ENCODE measurements around the gene LMLN. TPM values are rescaled to one million over a fixed set of nuclear protein-coding genes. Genes with fewer than 3 reads are reported as not detected.
"Not testable (repeated sequence)": the region's sequence is repeated elsewhere in the genome, so short reads cannot be mapped to it uniquely, and the experiment has no call there.

LMLN gene
- polyA plus RNA-seq, 1 donor (not counting 4 experiments of a cell fraction or from before 2014, with no cell fraction given) = 5.2 TPM

DNA sequence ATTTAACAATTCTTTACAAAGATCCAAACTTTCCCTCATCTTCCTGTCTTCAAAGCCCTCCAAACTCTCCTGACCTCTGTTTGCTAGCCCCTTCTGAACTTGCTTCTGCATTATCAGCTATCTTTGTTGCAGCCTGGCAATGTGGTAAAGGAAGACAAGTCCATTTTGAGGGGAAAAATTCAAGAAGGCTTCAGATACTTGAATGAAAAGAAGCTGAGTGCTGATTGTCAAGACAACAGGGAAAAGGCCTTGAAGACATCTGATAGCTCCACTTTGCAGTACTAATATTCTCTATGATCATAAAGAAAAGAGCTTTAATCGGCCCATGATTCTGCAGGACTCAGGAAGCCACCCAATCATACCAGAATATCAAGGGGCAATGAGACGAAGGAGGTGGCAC lies 91.8 kb downstream of the LMLN start:
- Histone ChIP-seq H3K4me2 (ENCODE audit: control insufficient read depth, extremely low read depth, insufficient read depth, low read depth, low read length) (no peak overlapping the region), H4K20me1 (ENCODE audit: control insufficient read depth, extremely low read depth, insufficient read depth, low read length) (no peaks in the 10 kb centered on the region), H3K36me3 (ENCODE audit: control insufficient read depth in 2 of 2, extremely low read depth in 1 of 2, insufficient read depth in 2 of 2, low read length in 2 of 2) (no peaks in the 10 kb centered on the region), H3K4me3 (ENCODE audit: control insufficient read depth in 2 of 3, extremely low read depth in 1 of 3, insufficient read depth in 2 of 3, low read depth in 1 of 3, low read length in 3 of 3) (no peak overlapping the region), H2AFZ (ENCODE audit: control insufficient read depth, low read length) (no peak overlapping the region), H3K27ac (ENCODE audit: control insufficient read depth, insufficient read depth, low read length) (no peak overlapping the region), H3K9me3 (ENCODE audit: control insufficient read depth, low read depth, low read length) (no peaks in the 10 kb centered on the region), H3K9me1 (ENCODE audit: control insufficient read depth, extremely low read depth, insufficient read depth, low read length) (no peaks in the 10 kb centered on the region), H3K79me2 (ENCODE audit: control insufficient read depth, insufficient read depth, low read length) (no peaks in the 10 kb centered on the region), H3K9ac (ENCODE audit: control insufficient read depth, extremely low read depth, insufficient read depth, low read length) (no peak overlapping the region), H3K27me3 (ENCODE audit: control insufficient read depth, extremely low read depth, insufficient read depth, low read length) (no peaks in the 10 kb centered on the region), H3K4me1 (ENCODE audit: control insufficient read depth, extremely low read depth, insufficient read depth, low read length) (no peaks in the 10 kb centered on the region)
- dilution Hi-C loops (cut with MboI; ENCODE audit: extremely low pct_ligation_motif_present, low sequenced_read_pairs) = no loop called here
- no peak for DNase-seq (ENCODE audit: low read depth, low spot score)
- FAIRE-seq = no peak
- TF ChIP-seq CTCF (optimal IDR thresholded peaks at IDR 0.05 in 1 of 3, IDR thresholded peaks at IDR 0.05 in 1 of 3, conservative IDR thresholded peaks at IDR 0.05 in 1 of 3; ENCODE audit: extremely low read depth in 1 of 3, insufficient read depth in 2 of 3, low read length in 3 of 3) = no peak

DNA sequence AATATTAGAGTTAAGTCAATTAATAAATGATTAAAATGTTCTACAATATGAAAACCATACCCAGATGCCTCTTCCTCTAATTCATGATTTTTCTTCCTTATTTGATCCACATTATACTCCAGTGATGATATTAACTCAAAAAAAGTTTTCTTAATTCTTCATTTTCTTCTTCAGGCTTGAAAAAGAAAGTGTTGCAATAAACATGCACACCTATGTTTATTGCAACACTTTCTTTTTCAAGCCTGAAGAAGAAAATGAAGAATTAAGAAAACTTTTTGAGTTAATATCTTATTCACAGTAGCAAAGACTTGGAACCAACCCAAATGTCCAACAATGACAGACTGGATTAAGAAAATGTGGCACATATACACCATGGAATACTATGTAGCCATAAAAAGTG lies 93.4 kb downstream of the LMLN start:
- H3K9me1 ChIP-seq (ENCODE audit: control insufficient read depth, extremely low read depth, insufficient read depth, low read length); H3K27ac ChIP-seq (ENCODE audit: control insufficient read depth, insufficient read depth, low read length); H3K79me2 ChIP-seq (ENCODE audit: control insufficient read depth, insufficient read depth, low read length); H3K4me1 ChIP-seq (ENCODE audit: control insufficient read depth, extremely low read depth, insufficient read depth, low read length); H3K27me3 ChIP-seq (ENCODE audit: control insufficient read depth, extremely low read depth, insufficient read depth, low read length); dilution Hi-C loops (cut with MboI; ENCODE audit: extremely low pct_ligation_motif_present, low sequenced_read_pairs); H3K9ac ChIP-seq (ENCODE audit: control insufficient read depth, extremely low read depth, insufficient read depth, low read length); H4K20me1 ChIP-seq (ENCODE audit: control insufficient read depth, extremely low read depth, insufficient read depth, low read length); FAIRE-seq; H3K36me3 ChIP-seq (ENCODE audit: control insufficient read depth in 2 of 2, extremely low read depth in 1 of 2, insufficient read depth in 2 of 2, low read length in 2 of 2); H3K4me3 ChIP-seq (ENCODE audit: control insufficient read depth in 2 of 3, extremely low read depth in 1 of 3, insufficient read depth in 2 of 3, low read depth in 1 of 3, low read length in 3 of 3); H3K4me2 ChIP-seq (ENCODE audit: control insufficient read depth, extremely low read depth, insufficient read depth, low read depth, low read length); H2AFZ ChIP-seq (ENCODE audit: control insufficient read depth, low read length); DNase-seq (ENCODE audit: low read depth, low spot score); H3K9me3 ChIP-seq (ENCODE audit: control insufficient read depth, low read depth, low read length): not testable (repeated sequence)

GRCh38 chr3:198061119-198062067 lies 101.4 kb downstream of the LMLN start:
- dilution Hi-C loops (cut with MboI; ENCODE audit: extremely low pct_ligation_motif_present, low sequenced_read_pairs) = no loop called here
- DNase-seq (ENCODE audit: low read depth, low spot score) = no peak
- H3K36me3 ChIP-seq (ENCODE audit: control insufficient read depth in 2 of 2, extremely low read depth in 1 of 2, insufficient read depth in 2 of 2, low read length in 2 of 2) = no peaks in the 10 kb centered on the region
- H3K9me1 ChIP-seq (ENCODE audit: control insufficient read depth, extremely low read depth, insufficient read depth, low read length) = no peaks in the 10 kb centered on the region
- no peaks in the 10 kb centered on the region for H3K9me3 ChIP-seq (ENCODE audit: control insufficient read depth, low read depth, low read length)
- H3K4me1 ChIP-seq (ENCODE audit: control insufficient read depth, extremely low read depth, insufficient read depth, low read length) = no peaks in the 10 kb centered on the region
- no peak overlapping the region for H3K4me2 ChIP-seq (ENCODE audit: control insufficient read depth, extremely low read depth, insufficient read depth, low read depth, low read length)
- H3K9ac ChIP-seq (ENCODE audit: control insufficient read depth, extremely low read depth, insufficient read depth, low read length) = no peak overlapping the region
- FAIRE-seq = no peak
- TF ChIP-seq EZH2 (IDR thresholded peaks at IDR 0.05; ENCODE audit: low read length) = no peak
- TF ChIP-seq CTCF (optimal IDR thresholded peaks at IDR 0.05 in 1 of 3, IDR thresholded peaks at IDR 0.05 in 1 of 3, conservative IDR thresholded peaks at IDR 0.05 in 1 of 3; ENCODE audit: extremely low read depth in 1 of 3, insufficient read depth in 2 of 3, low read length in 3 of 3) = no peak
- peaks cover 13% of the 10 kb centered on the region for H3K27me3 ChIP-seq (ENCODE audit: control insufficient read depth, extremely low read depth, insufficient read depth, low read length)
- no peaks in the 10 kb centered on the region for H3K79me2 ChIP-seq (ENCODE audit: control insufficient read depth, insufficient read depth, low read length)
- no peak overlapping the region for H2AFZ ChIP-seq (ENCODE audit: control insufficient read depth, low read length)
- no peaks in the 10 kb centered on the region for H4K20me1 ChIP-seq (ENCODE audit: control insufficient read depth, extremely low read depth, insufficient read depth, low read length)
- H3K27ac ChIP-seq (ENCODE audit: control insufficient read depth, insufficient read depth, low read length) = no peak overlapping the region
- H3K4me3 ChIP-seq (ENCODE audit: control insufficient read depth in 2 of 3, extremely low read depth in 1 of 3, insufficient read depth in 2 of 3, low read depth in 1 of 3, low read length in 3 of 3) = no peak overlapping the region

All from keratinocyte (primary cell).